GM23338 (cell line): Measurements from ENCODE around the gene ZNF324B.

ENCODE experiments used
- CREB1 ChIP-seq: fragments of 250-450 bp; sonication (Bioruptor Pico); IDR thresholded peaks from 2 replicates; pipeline ENCODE4 v1.5.0; 2020; ENCODE audit warnings: low read depth, mild to moderate bottlenecking, moderate library complexity
- EZH2 ChIP-seq: fragments of 200-600 bp; sonication (generic); IDR thresholded peaks from one replicate; pipeline ENCODE4 v1.8.0; 2017; ENCODE audit warnings: antibody characterized with exemption, mild to moderate bottlenecking, low read depth; ENCODE audit not compliant: unreplicated experiment
- EZH2phosphoT487 ChIP-seq: fragments of 200-600 bp; sonication (generic); IDR thresholded peaks from one replicate; pipeline ENCODE4 v1.8.1; 2018; ENCODE audit warnings: antibody characterized with exemption; ENCODE audit not compliant: unreplicated experiment
- JUNB ChIP-seq: IDR thresholded peaks from one replicate; pipeline ENCODE4 v1.6.1; 2016; ENCODE audit warnings: antibody characterized with exemption; ENCODE audit not compliant: unreplicated experiment
- NANOG ChIP-seq: IDR thresholded peaks from 2 replicates; pipeline ENCODE4 v1.6.1; 2016; ENCODE audit warnings: antibody characterized with exemption, borderline replicate concordance
- POLR2AphosphoS5 ChIP-seq: IDR thresholded peaks from 2 replicates; pipeline ENCODE4 v1.6.1; 2016; ENCODE audit warnings: antibody characterized with exemption, low read depth
- STAT1 ChIP-seq: IDR thresholded peaks from one replicate; pipeline ENCODE4 v1.6.1; 2016; ENCODE audit warnings: antibody characterized with exemption; ENCODE audit not compliant: unreplicated experiment
- ZNF114 ChIP-seq: fragments of 250-450 bp; sonication (Bioruptor Pico); IDR thresholded peaks from 2 replicates; pipeline ENCODE4 v1.5.0; 2020; ENCODE audit warnings: mild to moderate bottlenecking, moderate library complexity
- ZNF331 ChIP-seq: fragments of 250-450 bp; sonication (Bioruptor Pico); IDR thresholded peaks from 2 replicates; pipeline ENCODE4 v1.5.0; 2020; ENCODE audit warnings: low read depth, mild to moderate bottlenecking, moderate library complexity
- TF ChIP-seq, protein P1 (sequence below), 2 experiments: fragments of 200-600 bp in 1 of 2; sonication (generic) in 1 of 2; conservative IDR thresholded peaks; 2 replicates each; pipeline versions ENCODE4 v1.5.1 to v1.6.1; 2016 to 2017; ENCODE audit warnings: antibody characterized with exemption in 2 of 2, low read depth in 2 of 2, mild to moderate bottlenecking in 2 of 2, moderate library complexity in 1 of 2
- TF ChIP-seq, protein P2 (sequence below): IDR thresholded peaks from one replicate; pipeline ENCODE4 v1.6.1; 2018; ENCODE audit warnings: antibody characterized with exemption; ENCODE audit not compliant: unreplicated experiment
- TF ChIP-seq, protein P3 (sequence below): IDR thresholded peaks from 2 replicates; pipeline ENCODE4 v1.6.1; 2016; ENCODE audit warnings: antibody characterized with exemption
- TF ChIP-seq, protein P4 (sequence below): fragments of 250-450 bp; sonication (Bioruptor Pico); IDR thresholded peaks from 2 replicates; pipeline ENCODE4 v1.5.0; 2020; ENCODE audit warnings: mild to moderate bottlenecking, moderate library complexity

DNA sequence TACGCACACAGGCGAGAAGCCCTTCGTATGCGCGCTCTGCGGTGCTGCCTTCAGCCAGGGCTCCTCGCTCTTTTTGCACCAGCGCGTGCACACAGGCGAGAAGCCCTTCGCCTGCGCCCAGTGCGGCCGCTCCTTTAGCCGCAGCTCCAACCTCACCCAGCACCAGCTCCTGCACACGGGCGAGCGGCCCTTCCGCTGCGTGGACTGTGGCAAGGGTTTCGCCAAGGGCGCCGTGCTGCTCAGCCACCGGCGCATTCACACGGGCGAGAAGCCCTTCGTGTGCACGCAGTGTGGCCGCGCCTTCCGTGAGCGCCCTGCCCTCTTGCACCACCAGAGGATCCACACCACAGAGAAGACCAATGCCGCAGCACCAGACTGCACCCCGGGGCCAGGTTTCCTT, 4.7 kb downstream of the ZNF324B start:
- TF ChIP-seq, protein P1, sequence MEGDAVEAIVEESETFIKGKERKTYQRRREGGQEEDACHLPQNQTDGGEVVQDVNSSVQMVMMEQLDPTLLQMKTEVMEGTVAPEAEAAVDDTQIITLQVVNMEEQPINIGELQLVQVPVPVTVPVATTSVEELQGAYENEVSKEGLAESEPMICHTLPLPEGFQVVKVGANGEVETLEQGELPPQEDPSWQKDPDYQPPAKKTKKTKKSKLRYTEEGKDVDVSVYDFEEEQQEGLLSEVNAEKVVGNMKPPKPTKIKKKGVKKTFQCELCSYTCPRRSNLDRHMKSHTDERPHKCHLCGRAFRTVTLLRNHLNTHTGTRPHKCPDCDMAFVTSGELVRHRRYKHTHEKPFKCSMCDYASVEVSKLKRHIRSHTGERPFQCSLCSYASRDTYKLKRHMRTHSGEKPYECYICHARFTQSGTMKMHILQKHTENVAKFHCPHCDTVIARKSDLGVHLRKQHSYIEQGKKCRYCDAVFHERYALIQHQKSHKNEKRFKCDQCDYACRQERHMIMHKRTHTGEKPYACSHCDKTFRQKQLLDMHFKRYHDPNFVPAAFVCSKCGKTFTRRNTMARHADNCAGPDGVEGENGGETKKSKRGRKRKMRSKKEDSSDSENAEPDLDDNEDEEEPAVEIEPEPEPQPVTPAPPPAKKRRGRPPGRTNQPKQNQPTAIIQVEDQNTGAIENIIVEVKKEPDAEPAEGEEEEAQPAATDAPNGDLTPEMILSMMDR (conservative IDR thresholded peaks at IDR 0.05; ENCODE audit: low read depth in 2 of 2): no peak
- TF ChIP-seq EZH2phosphoT487 (no peak), EZH2 (no peak), POLR2AphosphoS5 (no peak), CREB1 (no peak), ZNF331 (CRISPR knock-in tag) (no peak), JUNB (no peak), ZNF114 (CRISPR knock-in tag) (no peak), STAT1 (no peak), NANOG (no peak)
- TF ChIP-seq, protein P2, sequence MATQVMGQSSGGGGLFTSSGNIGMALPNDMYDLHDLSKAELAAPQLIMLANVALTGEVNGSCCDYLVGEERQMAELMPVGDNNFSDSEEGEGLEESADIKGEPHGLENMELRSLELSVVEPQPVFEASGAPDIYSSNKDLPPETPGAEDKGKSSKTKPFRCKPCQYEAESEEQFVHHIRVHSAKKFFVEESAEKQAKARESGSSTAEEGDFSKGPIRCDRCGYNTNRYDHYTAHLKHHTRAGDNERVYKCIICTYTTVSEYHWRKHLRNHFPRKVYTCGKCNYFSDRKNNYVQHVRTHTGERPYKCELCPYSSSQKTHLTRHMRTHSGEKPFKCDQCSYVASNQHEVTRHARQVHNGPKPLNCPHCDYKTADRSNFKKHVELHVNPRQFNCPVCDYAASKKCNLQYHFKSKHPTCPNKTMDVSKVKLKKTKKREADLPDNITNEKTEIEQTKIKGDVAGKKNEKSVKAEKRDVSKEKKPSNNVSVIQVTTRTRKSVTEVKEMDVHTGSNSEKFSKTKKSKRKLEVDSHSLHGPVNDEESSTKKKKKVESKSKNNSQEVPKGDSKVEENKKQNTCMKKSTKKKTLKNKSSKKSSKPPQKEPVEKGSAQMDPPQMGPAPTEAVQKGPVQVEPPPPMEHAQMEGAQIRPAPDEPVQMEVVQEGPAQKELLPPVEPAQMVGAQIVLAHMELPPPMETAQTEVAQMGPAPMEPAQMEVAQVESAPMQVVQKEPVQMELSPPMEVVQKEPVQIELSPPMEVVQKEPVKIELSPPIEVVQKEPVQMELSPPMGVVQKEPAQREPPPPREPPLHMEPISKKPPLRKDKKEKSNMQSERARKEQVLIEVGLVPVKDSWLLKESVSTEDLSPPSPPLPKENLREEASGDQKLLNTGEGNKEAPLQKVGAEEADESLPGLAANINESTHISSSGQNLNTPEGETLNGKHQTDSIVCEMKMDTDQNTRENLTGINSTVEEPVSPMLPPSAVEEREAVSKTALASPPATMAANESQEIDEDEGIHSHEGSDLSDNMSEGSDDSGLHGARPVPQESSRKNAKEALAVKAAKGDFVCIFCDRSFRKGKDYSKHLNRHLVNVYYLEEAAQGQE: no peak
- TF ChIP-seq, protein P3, sequence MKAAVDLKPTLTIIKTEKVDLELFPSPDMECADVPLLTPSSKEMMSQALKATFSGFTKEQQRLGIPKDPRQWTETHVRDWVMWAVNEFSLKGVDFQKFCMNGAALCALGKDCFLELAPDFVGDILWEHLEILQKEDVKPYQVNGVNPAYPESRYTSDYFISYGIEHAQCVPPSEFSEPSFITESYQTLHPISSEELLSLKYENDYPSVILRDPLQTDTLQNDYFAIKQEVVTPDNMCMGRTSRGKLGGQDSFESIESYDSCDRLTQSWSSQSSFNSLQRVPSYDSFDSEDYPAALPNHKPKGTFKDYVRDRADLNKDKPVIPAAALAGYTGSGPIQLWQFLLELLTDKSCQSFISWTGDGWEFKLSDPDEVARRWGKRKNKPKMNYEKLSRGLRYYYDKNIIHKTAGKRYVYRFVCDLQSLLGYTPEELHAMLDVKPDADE: no peak
- TF ChIP-seq, protein P4, sequence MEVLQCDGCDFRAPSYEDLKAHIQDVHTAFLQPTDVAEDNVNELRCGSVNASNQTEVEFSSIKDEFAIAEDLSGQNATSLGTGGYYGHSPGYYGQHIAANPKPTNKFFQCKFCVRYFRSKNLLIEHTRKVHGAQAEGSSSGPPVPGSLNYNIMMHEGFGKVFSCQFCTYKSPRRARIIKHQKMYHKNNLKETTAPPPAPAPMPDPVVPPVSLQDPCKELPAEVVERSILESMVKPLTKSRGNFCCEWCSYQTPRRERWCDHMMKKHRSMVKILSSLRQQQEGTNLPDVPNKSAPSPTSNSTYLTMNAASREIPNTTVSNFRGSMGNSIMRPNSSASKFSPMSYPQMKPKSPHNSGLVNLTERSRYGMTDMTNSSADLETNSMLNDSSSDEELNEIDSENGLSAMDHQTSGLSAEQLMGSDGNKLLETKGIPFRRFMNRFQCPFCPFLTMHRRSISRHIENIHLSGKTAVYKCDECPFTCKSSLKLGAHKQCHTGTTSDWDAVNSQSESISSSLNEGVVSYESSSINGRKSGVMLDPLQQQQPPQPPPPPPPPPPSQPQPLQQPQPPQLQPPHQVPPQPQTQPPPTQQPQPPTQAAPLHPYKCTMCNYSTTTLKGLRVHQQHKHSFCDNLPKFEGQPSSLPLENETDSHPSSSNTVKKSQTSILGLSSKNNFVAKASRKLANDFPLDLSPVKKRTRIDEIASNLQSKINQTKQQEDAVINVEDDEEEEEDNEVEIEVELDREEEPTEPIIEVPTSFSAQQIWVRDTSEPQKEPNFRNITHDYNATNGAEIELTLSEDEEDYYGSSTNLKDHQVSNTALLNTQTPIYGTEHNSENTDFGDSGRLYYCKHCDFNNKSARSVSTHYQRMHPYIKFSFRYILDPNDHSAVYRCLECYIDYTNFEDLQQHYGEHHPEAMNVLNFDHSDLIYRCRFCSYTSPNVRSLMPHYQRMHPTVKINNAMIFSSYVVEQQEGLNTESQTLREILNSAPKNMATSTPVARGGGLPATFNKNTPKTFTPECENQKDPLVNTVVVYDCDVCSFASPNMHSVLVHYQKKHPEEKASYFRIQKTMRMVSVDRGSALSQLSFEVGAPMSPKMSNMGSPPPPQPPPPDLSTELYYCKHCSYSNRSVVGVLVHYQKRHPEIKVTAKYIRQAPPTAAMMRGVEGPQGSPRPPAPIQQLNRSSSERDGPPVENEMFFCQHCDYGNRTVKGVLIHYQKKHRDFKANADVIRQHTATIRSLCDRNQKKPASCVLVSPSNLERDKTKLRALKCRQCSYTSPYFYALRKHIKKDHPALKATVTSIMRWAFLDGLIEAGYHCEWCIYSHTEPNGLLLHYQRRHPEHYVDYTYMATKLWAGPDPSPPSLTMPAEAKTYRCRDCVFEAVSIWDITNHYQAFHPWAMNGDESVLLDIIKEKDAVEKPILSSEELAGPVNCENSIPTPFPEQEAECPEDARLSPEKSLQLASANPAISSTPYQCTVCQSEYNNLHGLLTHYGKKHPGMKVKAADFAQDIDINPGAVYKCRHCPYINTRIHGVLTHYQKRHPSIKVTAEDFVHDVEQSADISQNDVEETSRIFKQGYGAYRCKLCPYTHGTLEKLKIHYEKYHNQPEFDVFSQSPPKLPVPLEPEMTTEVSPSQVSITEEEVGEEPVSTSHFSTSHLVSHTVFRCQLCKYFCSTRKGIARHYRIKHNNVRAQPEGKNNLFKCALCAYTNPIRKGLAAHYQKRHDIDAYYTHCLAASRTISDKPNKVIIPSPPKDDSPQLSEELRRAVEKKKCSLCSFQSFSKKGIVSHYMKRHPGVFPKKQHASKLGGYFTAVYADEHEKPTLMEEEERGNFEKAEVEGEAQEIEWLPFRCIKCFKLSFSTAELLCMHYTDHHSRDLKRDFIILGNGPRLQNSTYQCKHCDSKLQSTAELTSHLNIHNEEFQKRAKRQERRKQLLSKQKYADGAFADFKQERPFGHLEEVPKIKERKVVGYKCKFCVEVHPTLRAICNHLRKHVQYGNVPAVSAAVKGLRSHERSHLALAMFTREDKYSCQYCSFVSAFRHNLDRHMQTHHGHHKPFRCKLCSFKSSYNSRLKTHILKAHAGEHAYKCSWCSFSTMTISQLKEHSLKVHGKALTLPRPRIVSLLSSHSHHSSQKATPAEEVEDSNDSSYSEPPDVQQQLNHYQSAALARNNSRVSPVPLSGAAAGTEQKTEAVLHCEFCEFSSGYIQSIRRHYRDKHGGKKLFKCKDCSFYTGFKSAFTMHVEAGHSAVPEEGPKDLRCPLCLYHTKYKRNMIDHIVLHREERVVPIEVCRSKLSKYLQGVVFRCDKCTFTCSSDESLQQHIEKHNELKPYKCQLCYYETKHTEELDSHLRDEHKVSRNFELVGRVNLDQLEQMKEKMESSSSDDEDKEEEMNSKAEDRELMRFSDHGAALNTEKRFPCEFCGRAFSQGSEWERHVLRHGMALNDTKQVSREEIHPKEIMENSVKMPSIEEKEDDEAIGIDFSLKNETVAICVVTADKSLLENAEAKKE (CRISPR knock-in tag): no peak
